SK-N-SH (cell line): Measurements from ENCODE around the gene PDK4. TPM values are rescaled to one million over a fixed set of nuclear protein-coding genes. Genes with fewer than 3 reads are reported as not detected.

Experiments used
- CTCF ChIA-PET: fragments of 300-600, 350-600 bp; formaldehyde crosslinking; extraction: SDS; loops from one replicate; lab custom pipeline; 2021; lab: Yijun Ruan, JAX
- POLR2A ChIA-PET: fragments of 350-600 bp; sonication (Branson Sonifier 250); formaldehyde crosslinking; extraction: SDS; loops from one replicate; lab custom pipeline; 2020; ENCODE audit warnings: antibody characterized with exemption, inconsistent platforms; lab: Yijun Ruan, JAX
- DNase-seq: peaks from one replicate; pipeline ENCODE4 v3.0.0; 2012
- H2AFZ ChIP-seq: fragments of 200-600 bp; sonication (generic); 2 replicates; pipeline ENCODE4 v1.8.1; 2016; ENCODE audit warnings: antibody characterized with exemption, mild to moderate bottlenecking, low read depth
- H3F3A ChIP-seq: fragments of 200-600 bp; sonication (generic); replicated peaks from 2 replicates; pipeline ENCODE3; 2016; ENCODE audit warnings: antibody characterized with exemption, mild to moderate bottlenecking; ENCODE audit not compliant: insufficient read depth
- H3K27ac ChIP-seq, 2 experiments: fragments of 200-500 bp in 1 of 2; fragments of 200-600 bp in 1 of 2; sonication (Bioruptor generic) in 1 of 2; sonication (generic), shearing (Covaris generic) in 1 of 2; 2 replicates each; pipeline versions ENCODE4 v1.5.1 to v1.6.1; 2014 to 2016; ENCODE audit warnings: low read depth in 2 of 2, inconsistent platforms in 1 of 2, low read length in 1 of 2, mild to moderate bottlenecking in 1 of 2, mixed read lengths in 1 of 2
- H3K27me3 ChIP-seq: fragments of 200-600 bp; sonication (generic), shearing (Covaris generic); 2 replicates; pipeline ENCODE4 v1.6.1; 2016; ENCODE audit warnings: mixed run types; ENCODE audit not compliant: insufficient read depth
- H3K36me3 ChIP-seq, 2 experiments: fragments of 200-500 bp in 1 of 2; fragments of 200-600 bp in 1 of 2; sonication (Bioruptor generic) in 1 of 2; sonication (generic) in 1 of 2; replicated peaks in 1 of 2; 2 replicates each; pipeline versions ENCODE3 to v1.5.1; 2014 to 2016; ENCODE audit warnings: low read length in 1 of 2, mild to moderate bottlenecking in 1 of 2; ENCODE audit not compliant: insufficient read depth in 2 of 2, control insufficient read depth in 1 of 2
- H3K4me1 ChIP-seq, 2 experiments: fragments of 200-500 bp in 1 of 2; fragments of 200-600 bp in 1 of 2; sonication (Bioruptor generic) in 1 of 2; sonication (generic), shearing (Covaris generic) in 1 of 2; 2 replicates each; pipeline versions ENCODE4 v1.5.1 to v1.6.1; 2014 to 2016; ENCODE audit warnings: low read depth in 1 of 2, low read length in 1 of 2, mixed run types in 1 of 2; ENCODE audit not compliant: insufficient read depth in 2 of 2, control insufficient read depth in 1 of 2
- H3K4me2 ChIP-seq: fragments of 200-600 bp; sonication (generic), shearing (Covaris generic); 2 replicates; pipeline ENCODE4 v1.6.1; 2017; ENCODE audit warnings: mixed run types
- H3K4me3 ChIP-seq, 2 experiments: fragments of 200-500 bp in 1 of 2; fragments of 200-600 bp in 1 of 2; sonication (Bioruptor generic) in 1 of 2; sonication (generic), shearing (Covaris generic) in 1 of 2; 2 replicates each; pipeline versions ENCODE4 v1.5.1 to v1.8.1; 2014 to 2016; ENCODE audit warnings: low read depth in 2 of 2, inconsistent platforms in 1 of 2, low read length in 1 of 2, mild to moderate bottlenecking in 1 of 2, mixed read lengths in 1 of 2, moderate library complexity in 1 of 2
- H3K79me2 ChIP-seq: fragments of 200-600 bp; sonication (generic); 2 replicates; pipeline ENCODE4 v1.8.1; 2017; ENCODE audit warnings: mild to moderate bottlenecking; ENCODE audit not compliant: insufficient read depth
- H3K9ac ChIP-seq: fragments of 200-600 bp; sonication (generic); 2 replicates; pipeline ENCODE4 v1.6.1; 2017; ENCODE audit warnings: mixed run types
- H3K9me2 ChIP-seq: fragments of 200-600 bp; sonication (generic); 2 replicates; pipeline ENCODE4 v1.6.1; 2017; ENCODE audit warnings: mixed run types
- H3K9me3 ChIP-seq: fragments of 200-600 bp; sonication (generic); 2 replicates; pipeline ENCODE4 v1.6.1; 2017; ENCODE audit warnings: mixed run types, mild to moderate bottlenecking, moderate library complexity
- H4K20me1 ChIP-seq: fragments of 200-600 bp; sonication (generic); 2 replicates; pipeline ENCODE4 v1.6.1; 2017; ENCODE audit warnings: mild to moderate bottlenecking, mixed run types; ENCODE audit not compliant: insufficient read depth
- EP300 ChIP-seq, 2 experiments: IDR thresholded peaks; 2 replicates each; pipeline versions ENCODE4 v1.4.0 to v1.6.1; 2012; ENCODE audit warnings: borderline replicate concordance in 1 of 2, low read depth in 1 of 2, low read length in 1 of 2
- GABPA ChIP-seq: IDR thresholded peaks from 2 replicates; pipeline ENCODE4 v1.4.0; 2012; ENCODE audit warnings: low read depth, mild to moderate bottlenecking
- GATA2 ChIP-seq: sonication (generic); formaldehyde crosslinking; IDR thresholded peaks from 2 replicates; pipeline ENCODE4 v1.5.0; 2020; ENCODE audit warnings: mild to moderate bottlenecking, missing genetic modification reagents
- MEF2A ChIP-seq: IDR thresholded peaks from 2 replicates; pipeline ENCODE4 v1.4.0; 2012; ENCODE audit warnings: low read depth, borderline replicate concordance
- NFIC ChIP-seq: IDR thresholded peaks from 2 replicates; pipeline ENCODE4 v1.4.0; 2012; ENCODE audit warnings: borderline replicate concordance
- NRF1 ChIP-seq: IDR thresholded peaks from 2 replicates; pipeline ENCODE4 v1.6.1; 2012; ENCODE audit warnings: low read depth, mild to moderate bottlenecking, low read length
- POLR2AphosphoS5 ChIP-seq: IDR thresholded peaks from 2 replicates; pipeline ENCODE4 v1.6.1; 2012; ENCODE audit warnings: low read depth, low read length
- RCOR1 ChIP-seq: fragments of 150-350 bp; IDR thresholded peaks from 2 replicates; pipeline ENCODE4 v1.6.1; 2017; ENCODE audit warnings: antibody characterized with exemption, low read length
- RFX5 ChIP-seq: IDR thresholded peaks from 2 replicates; pipeline ENCODE4 v1.6.1; 2012; ENCODE audit warnings: mild to moderate bottlenecking, improper control_type of control experiment, low read length
- RXRA ChIP-seq: IDR thresholded peaks from 2 replicates; pipeline ENCODE4 v1.4.0; 2012; ENCODE audit warnings: low read depth, mild to moderate bottlenecking, borderline replicate concordance
- SMC3 ChIP-seq: IDR thresholded peaks from 2 replicates; pipeline ENCODE4 v1.6.1; 2012; ENCODE audit warnings: low read depth, low read length, improper control_type of control experiment
- TAF1 ChIP-seq: IDR thresholded peaks from 2 replicates; pipeline ENCODE4 v1.6.1; 2012; ENCODE audit warnings: low read depth, mild to moderate bottlenecking, low read length, moderate library complexity, borderline replicate concordance
- polyA plus RNA-seq, 3 experiments: library from polyadenylated mRNA; depleted of rRNA; stranded (reverse); fragments of >200 nt; gene quantifications; 2 replicates each; pipeline ENCODE4 v1.2.3, GENCODE V29; 2012
- TF ChIP-seq, protein P1 (sequence below): IDR thresholded peaks from 2 replicates; pipeline ENCODE4 v1.6.1; 2012; ENCODE audit warnings: mild to moderate bottlenecking, low read depth, low read length, moderate library complexity
- TF ChIP-seq, protein P2 (sequence below): IDR thresholded peaks from 2 replicates; pipeline ENCODE4; 2012
- TF ChIP-seq, protein P3 (sequence below): fragments of 150-350 bp; IDR thresholded peaks from 2 replicates; pipeline ENCODE4 v1.6.1; 2017; ENCODE audit warnings: antibody characterized with exemption, low read length, low read depth, borderline replicate concordance
- TF ChIP-seq, protein P4 (sequence below): IDR thresholded peaks from 2 replicates; pipeline ENCODE4 v1.4.0; 2012; ENCODE audit warnings: low read depth, borderline replicate concordance
- TF ChIP-seq, protein P5 (sequence below): fragments of 200-600 bp; sonication (generic); IDR thresholded peaks from 2 replicates; pipeline ENCODE4 v1.6.1; 2017; ENCODE audit warnings: antibody characterized with exemption, mild to moderate bottlenecking, moderate library complexity

The PDK4 gene
- polyA plus RNA-seq, 1 of the 3 experiments (the other 2 are of a cell fraction), result 0.13 TPM

DNA sequence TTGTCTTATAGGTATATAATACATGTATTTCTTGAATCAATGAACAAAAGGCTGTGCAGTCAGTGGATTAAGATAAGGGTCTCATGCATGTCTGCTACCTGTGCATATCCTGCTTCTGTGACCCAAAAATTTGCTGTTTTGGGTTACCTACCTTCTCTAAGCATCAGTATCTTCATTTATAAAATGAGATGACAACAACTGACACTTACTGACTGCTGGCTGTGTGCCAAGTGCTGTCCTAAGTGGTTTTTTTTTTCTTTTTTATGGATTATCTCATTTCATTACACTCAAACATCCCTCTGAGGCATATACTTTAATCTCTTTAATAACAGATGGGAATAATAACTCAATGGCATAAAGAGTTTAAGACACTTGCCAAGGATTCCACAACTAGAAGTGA, 2.1 kb downstream of the PDK4 start:
- Histone ChIP-seq H4K20me1 (no peaks in the 10 kb centered on the region), H3K4me3 (no peak overlapping the region), H3K4me2 (no peak overlapping the region), H3K9me3 (no peaks in the 10 kb centered on the region), H3K9ac (no peak overlapping the region), H2AFZ (no peak overlapping the region), H3K9me2 (no peaks in the 10 kb centered on the region), H3K27me3 (no peaks in the 10 kb centered on the region; the same call in 1 of the 2 replicates), H3K79me2 (no peaks in the 10 kb centered on the region), H3K36me3 (no peaks in the 10 kb centered on the region), H3K27ac (no peak overlapping the region), H3F3A (peaks cover 9% of the 10 kb centered on the region), H3K4me1 (peaks cover 4 to 10% of the 10 kb centered on the region in 2 experiments; a peak in 1 of 4 replicates)
- no peak for TF ChIP-seq GATA2 (CRISPR knock-in tag)
- TF ChIP-seq GABPA, result no peak
- no peak for TF ChIP-seq RXRA
- TF ChIP-seq MEF2A, result no peak
- TF ChIP-seq NFIC, result no peak
- no peak for TF ChIP-seq TAF1
- TF ChIP-seq, protein P1, sequence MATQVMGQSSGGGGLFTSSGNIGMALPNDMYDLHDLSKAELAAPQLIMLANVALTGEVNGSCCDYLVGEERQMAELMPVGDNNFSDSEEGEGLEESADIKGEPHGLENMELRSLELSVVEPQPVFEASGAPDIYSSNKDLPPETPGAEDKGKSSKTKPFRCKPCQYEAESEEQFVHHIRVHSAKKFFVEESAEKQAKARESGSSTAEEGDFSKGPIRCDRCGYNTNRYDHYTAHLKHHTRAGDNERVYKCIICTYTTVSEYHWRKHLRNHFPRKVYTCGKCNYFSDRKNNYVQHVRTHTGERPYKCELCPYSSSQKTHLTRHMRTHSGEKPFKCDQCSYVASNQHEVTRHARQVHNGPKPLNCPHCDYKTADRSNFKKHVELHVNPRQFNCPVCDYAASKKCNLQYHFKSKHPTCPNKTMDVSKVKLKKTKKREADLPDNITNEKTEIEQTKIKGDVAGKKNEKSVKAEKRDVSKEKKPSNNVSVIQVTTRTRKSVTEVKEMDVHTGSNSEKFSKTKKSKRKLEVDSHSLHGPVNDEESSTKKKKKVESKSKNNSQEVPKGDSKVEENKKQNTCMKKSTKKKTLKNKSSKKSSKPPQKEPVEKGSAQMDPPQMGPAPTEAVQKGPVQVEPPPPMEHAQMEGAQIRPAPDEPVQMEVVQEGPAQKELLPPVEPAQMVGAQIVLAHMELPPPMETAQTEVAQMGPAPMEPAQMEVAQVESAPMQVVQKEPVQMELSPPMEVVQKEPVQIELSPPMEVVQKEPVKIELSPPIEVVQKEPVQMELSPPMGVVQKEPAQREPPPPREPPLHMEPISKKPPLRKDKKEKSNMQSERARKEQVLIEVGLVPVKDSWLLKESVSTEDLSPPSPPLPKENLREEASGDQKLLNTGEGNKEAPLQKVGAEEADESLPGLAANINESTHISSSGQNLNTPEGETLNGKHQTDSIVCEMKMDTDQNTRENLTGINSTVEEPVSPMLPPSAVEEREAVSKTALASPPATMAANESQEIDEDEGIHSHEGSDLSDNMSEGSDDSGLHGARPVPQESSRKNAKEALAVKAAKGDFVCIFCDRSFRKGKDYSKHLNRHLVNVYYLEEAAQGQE, result no peak
- TF ChIP-seq, protein P2, sequence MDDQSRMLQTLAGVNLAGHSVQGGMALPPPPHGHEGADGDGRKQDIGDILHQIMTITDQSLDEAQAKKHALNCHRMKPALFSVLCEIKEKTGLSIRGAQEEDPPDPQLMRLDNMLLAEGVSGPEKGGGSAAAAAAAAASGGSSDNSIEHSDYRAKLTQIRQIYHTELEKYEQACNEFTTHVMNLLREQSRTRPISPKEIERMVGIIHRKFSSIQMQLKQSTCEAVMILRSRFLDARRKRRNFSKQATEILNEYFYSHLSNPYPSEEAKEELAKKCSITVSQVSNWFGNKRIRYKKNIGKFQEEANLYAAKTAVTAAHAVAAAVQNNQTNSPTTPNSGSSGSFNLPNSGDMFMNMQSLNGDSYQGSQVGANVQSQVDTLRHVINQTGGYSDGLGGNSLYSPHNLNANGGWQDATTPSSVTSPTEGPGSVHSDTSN, result no peak
- TF ChIP-seq NRF1, result no peak
- TF ChIP-seq, protein P3, sequence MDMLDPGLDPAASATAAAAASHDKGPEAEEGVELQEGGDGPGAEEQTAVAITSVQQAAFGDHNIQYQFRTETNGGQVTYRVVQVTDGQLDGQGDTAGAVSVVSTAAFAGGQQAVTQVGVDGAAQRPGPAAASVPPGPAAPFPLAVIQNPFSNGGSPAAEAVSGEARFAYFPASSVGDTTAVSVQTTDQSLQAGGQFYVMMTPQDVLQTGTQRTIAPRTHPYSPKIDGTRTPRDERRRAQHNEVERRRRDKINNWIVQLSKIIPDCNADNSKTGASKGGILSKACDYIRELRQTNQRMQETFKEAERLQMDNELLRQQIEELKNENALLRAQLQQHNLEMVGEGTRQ, result no peak
- TF ChIP-seq, protein P4, sequence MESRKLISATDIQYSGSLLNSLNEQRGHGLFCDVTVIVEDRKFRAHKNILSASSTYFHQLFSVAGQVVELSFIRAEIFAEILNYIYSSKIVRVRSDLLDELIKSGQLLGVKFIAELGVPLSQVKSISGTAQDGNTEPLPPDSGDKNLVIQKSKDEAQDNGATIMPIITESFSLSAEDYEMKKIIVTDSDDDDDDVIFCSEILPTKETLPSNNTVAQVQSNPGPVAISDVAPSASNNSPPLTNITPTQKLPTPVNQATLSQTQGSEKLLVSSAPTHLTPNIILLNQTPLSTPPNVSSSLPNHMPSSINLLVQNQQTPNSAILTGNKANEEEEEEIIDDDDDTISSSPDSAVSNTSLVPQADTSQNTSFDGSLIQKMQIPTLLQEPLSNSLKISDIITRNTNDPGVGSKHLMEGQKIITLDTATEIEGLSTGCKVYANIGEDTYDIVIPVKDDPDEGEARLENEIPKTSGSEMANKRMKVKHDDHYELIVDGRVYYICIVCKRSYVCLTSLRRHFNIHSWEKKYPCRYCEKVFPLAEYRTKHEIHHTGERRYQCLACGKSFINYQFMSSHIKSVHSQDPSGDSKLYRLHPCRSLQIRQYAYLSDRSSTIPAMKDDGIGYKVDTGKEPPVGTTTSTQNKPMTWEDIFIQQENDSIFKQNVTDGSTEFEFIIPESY, result no peak
- TF ChIP-seq RFX5, result no peak
- no peak for TF ChIP-seq SMC3
- no peak for TF ChIP-seq EP300 (IDR thresholded peaks at IDR 0.05; ENCODE audit: borderline replicate concordance in 1 of 2, low read depth in 1 of 2, low read length in 1 of 2)
- TF ChIP-seq, protein P5, sequence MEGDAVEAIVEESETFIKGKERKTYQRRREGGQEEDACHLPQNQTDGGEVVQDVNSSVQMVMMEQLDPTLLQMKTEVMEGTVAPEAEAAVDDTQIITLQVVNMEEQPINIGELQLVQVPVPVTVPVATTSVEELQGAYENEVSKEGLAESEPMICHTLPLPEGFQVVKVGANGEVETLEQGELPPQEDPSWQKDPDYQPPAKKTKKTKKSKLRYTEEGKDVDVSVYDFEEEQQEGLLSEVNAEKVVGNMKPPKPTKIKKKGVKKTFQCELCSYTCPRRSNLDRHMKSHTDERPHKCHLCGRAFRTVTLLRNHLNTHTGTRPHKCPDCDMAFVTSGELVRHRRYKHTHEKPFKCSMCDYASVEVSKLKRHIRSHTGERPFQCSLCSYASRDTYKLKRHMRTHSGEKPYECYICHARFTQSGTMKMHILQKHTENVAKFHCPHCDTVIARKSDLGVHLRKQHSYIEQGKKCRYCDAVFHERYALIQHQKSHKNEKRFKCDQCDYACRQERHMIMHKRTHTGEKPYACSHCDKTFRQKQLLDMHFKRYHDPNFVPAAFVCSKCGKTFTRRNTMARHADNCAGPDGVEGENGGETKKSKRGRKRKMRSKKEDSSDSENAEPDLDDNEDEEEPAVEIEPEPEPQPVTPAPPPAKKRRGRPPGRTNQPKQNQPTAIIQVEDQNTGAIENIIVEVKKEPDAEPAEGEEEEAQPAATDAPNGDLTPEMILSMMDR, result no peak
- TF ChIP-seq POLR2AphosphoS5, result no peak
- TF ChIP-seq RCOR1, result no peak
- no peak for DNase-seq
- ChIA-PET POLR2A (no interaction called here), CTCF (no interaction called here)
